ENCODE results near the gene OTUD7B.

- TF ChIP-seq CTCF (IDR thresholded peaks at IDR 0.05), result no peak
- TF ChIP-seq POLR2A (IDR thresholded peaks at IDR 0.05), result no peak
These were observed 17.3 kb downstream of the OTUD7B start for GRCh38 chr1:149993181-149993580.

All from adrenal gland (tissue), 5 donors.